Fibroblast of lung (primary cell): ENCODE data around the gene CABLES2. TPM values are rescaled to one million over a fixed set of nuclear protein-coding genes. Genes with fewer than 3 reads are reported as not detected.

Experiments
- DNase-seq, 2 donors: peaks; one replicate each; pipeline versions ENCODE4 v3.0.0 to v3.0.0-alpha.2; 2010; ENCODE audit warnings: low read depth in 2 of 2
- H2AFZ ChIP-seq: 2 replicates; pipeline ENCODE4 v1.5.1; 2012; ENCODE audit warnings: low read length, control low read depth, inconsistent platforms
- H3K27ac ChIP-seq: 2 replicates; pipeline ENCODE4 v1.5.1; 2011; ENCODE audit warnings: low read length, control low read depth; ENCODE audit not compliant: insufficient read depth
- H3K27me3 ChIP-seq: 2 replicates; pipeline ENCODE4 v1.5.1; 2011; ENCODE audit warnings: mild to moderate bottlenecking, low read length; ENCODE audit not compliant: control insufficient read depth, insufficient read depth
- H3K36me3 ChIP-seq: 2 replicates; pipeline ENCODE4 v1.5.1; 2011; ENCODE audit warnings: low read length; ENCODE audit not compliant: control insufficient read depth, insufficient read depth
- H3K4me1 ChIP-seq: 2 replicates; pipeline ENCODE4 v1.5.1; 2011; ENCODE audit warnings: low read length; ENCODE audit not compliant: control insufficient read depth, insufficient read depth; ENCODE audit errors: extremely low read depth
- H3K4me2 ChIP-seq: 2 replicates; pipeline ENCODE4 v1.5.1; 2011; ENCODE audit warnings: low read length, control low read depth; ENCODE audit not compliant: insufficient read depth; ENCODE audit errors: extremely low read depth
- H3K4me3 ChIP-seq, 4 experiments: fragments of 200-600 bp in 1 of 4; sonication (generic) in 1 of 4; replicated peaks in 1 of 4; 2 replicates each; pipeline ENCODE4 v1.5.1; 2011 to 2016; ENCODE audit warnings: low read length in 4 of 4, low read depth in 3 of 4, mild to moderate bottlenecking in 3 of 4, control low read depth in 2 of 4, inconsistent platforms in 1 of 4, mixed read lengths in 1 of 4; ENCODE audit not compliant: insufficient read depth in 1 of 4; ENCODE audit errors: control extremely low read depth in 1 of 4
- H3K79me2 ChIP-seq: 2 replicates; pipeline ENCODE4 v1.5.1; 2012; ENCODE audit warnings: mild to moderate bottlenecking, low read length, inconsistent platforms; ENCODE audit not compliant: control insufficient read depth, insufficient read depth
- H3K9ac ChIP-seq: 2 replicates; pipeline ENCODE4 v1.5.1; 2011; ENCODE audit warnings: mild to moderate bottlenecking, low read length, control low read depth; ENCODE audit not compliant: insufficient read depth
- H3K9me3 ChIP-seq: 2 replicates; pipeline ENCODE4 v1.5.1; 2012; ENCODE audit warnings: low read depth, low read length; ENCODE audit not compliant: control insufficient read depth, insufficient read depth
- H4K20me1 ChIP-seq: 2 replicates; pipeline ENCODE4 v1.5.1; 2011; ENCODE audit warnings: low read length; ENCODE audit not compliant: control insufficient read depth, insufficient read depth; ENCODE audit errors: extremely low read depth
- CTCF ChIP-seq, 2 donors: IDR thresholded peaks in 1 of 2; conservative IDR thresholded peaks in 1 of 2; 1 replicate in 1 of 2; 2 replicates in 1 of 2; pipeline ENCODE4 v1.5.1; 2011 to 2012; ENCODE audit warnings: low read length in 2 of 2, control low read depth in 1 of 2, inconsistent platforms in 1 of 2, low read depth in 1 of 2, mild to moderate bottlenecking in 1 of 2
- EZH2 ChIP-seq: IDR thresholded peaks from 2 replicates; pipeline ENCODE4 v1.5.1; 2012; ENCODE audit warnings: low read length, control low read depth, mild to moderate bottlenecking; ENCODE audit errors: missing control alignments
- polyA plus RNA-seq, 2 donors: library from polyadenylated mRNA; depleted of rRNA in 1 of 2; stranded (reverse) in 1 of 2; unstranded in 1 of 2; fragments of >200 nt; gene quantifications; 2 replicates each; pipeline ENCODE4 v1.2.1, GENCODE V29; 2011 to 2012; ENCODE audit warnings: missing spikeins in 1 of 2
- total RNA-seq: library from RNA; depleted of rRNA; stranded (reverse); fragments of >200 nt; gene quantifications from 2 replicates; pipeline ENCODE4 v1.2.1, GENCODE V29; 2014

Gene CABLES2
- total and polyA plus RNA-seq, 2 donors (not counting 1 experiment from before 2014, with no cell fraction given), result 0.66 to 2.9 TPM

GRCh38 chr20:62366370-62367135 is 40.5 kb downstream of the CABLES2 start:
- DNase-seq, result no peak
- Histone ChIP-seq H3K9me3 (no peaks in the 10 kb centered on the region), H3K36me3 (peaks cover 5% of the 10 kb centered on the region), H3K27me3 (no peaks in the 10 kb centered on the region), H3K9ac (peak overlapping the region; percentile 53), H2AFZ (no peak overlapping the region), H3K27ac (no peak overlapping the region), H3K4me3 (peak overlapping the region; percentile 48 to 85 (median 74)), H3K79me2 (peaks cover 5% of the 10 kb centered on the region), H4K20me1 (no peaks in the 10 kb centered on the region), H3K4me1 (peaks cover 36% of the 10 kb centered on the region), H3K4me2 (peak overlapping the region; percentile 64)
- TF ChIP-seq EZH2 (peak; percentile 56), CTCF (conservative IDR thresholded peaks at IDR 0.05 in 1 of 2, IDR thresholded peaks at IDR 0.05 in 1 of 2; ENCODE audit: low read depth in 1 of 2, low read length in 2 of 2) (no peak)

GRCh38 chr20:62365814-62366369 is 41.2 kb downstream of the CABLES2 start:
- peak overlapping the region; percentile 48 to 85 (median 74) for H3K4me3 ChIP-seq
- H3K4me2 ChIP-seq, result peak overlapping the region; percentile 64
- H3K4me1 ChIP-seq, result peaks cover 33% of the 10 kb centered on the region
- H3K9ac ChIP-seq, result no peak overlapping the region
- no peaks in the 10 kb centered on the region for H3K9me3 ChIP-seq
- peaks cover 5% of the 10 kb centered on the region for H3K36me3 ChIP-seq
- H3K27me3 ChIP-seq, result no peaks in the 10 kb centered on the region
- H3K79me2 ChIP-seq, result peaks cover 5% of the 10 kb centered on the region
- DNase-seq, result no peak
- no peaks in the 10 kb centered on the region for H4K20me1 ChIP-seq
- H2AFZ ChIP-seq, result no peak overlapping the region
- no peak for TF ChIP-seq EZH2
- TF ChIP-seq CTCF (conservative IDR thresholded peaks at IDR 0.05 in 1 of 2, IDR thresholded peaks at IDR 0.05 in 1 of 2; ENCODE audit: low read depth in 1 of 2, low read length in 2 of 2), result no peak
- H3K27ac ChIP-seq, result no peak overlapping the region

- H4K20me1 ChIP-seq, result no peaks in the 10 kb centered on the region
- no peaks in the 10 kb centered on the region for H3K9me3 ChIP-seq
- peaks cover 5% of the 10 kb centered on the region for H3K79me2 ChIP-seq
- H3K4me3 ChIP-seq, result peak overlapping the region in 3 of 4 experiments; percentile 11 to 82 (median 65)
- peaks cover 26% of the 10 kb centered on the region for H3K4me1 ChIP-seq
- no peak overlapping the region for H3K27ac ChIP-seq
- no peak for TF ChIP-seq CTCF (conservative IDR thresholded peaks at IDR 0.05 in 1 of 2, IDR thresholded peaks at IDR 0.05 in 1 of 2; ENCODE audit: low read depth in 1 of 2, low read length in 2 of 2)
- no peak for TF ChIP-seq EZH2
- no peak for DNase-seq
- no peak overlapping the region for H2AFZ ChIP-seq
- H3K27me3 ChIP-seq, result no peaks in the 10 kb centered on the region
- H3K9ac ChIP-seq, result no peak overlapping the region
- peaks cover 5% of the 10 kb centered on the region for H3K36me3 ChIP-seq
- H3K4me2 ChIP-seq, result peak overlapping the region; percentile 62
Measured at GRCh38 chr20:62364911-62365736, 42.0 kb downstream of the CABLES2 start.
